ENCODE results near the gene BEST1.

DNA sequence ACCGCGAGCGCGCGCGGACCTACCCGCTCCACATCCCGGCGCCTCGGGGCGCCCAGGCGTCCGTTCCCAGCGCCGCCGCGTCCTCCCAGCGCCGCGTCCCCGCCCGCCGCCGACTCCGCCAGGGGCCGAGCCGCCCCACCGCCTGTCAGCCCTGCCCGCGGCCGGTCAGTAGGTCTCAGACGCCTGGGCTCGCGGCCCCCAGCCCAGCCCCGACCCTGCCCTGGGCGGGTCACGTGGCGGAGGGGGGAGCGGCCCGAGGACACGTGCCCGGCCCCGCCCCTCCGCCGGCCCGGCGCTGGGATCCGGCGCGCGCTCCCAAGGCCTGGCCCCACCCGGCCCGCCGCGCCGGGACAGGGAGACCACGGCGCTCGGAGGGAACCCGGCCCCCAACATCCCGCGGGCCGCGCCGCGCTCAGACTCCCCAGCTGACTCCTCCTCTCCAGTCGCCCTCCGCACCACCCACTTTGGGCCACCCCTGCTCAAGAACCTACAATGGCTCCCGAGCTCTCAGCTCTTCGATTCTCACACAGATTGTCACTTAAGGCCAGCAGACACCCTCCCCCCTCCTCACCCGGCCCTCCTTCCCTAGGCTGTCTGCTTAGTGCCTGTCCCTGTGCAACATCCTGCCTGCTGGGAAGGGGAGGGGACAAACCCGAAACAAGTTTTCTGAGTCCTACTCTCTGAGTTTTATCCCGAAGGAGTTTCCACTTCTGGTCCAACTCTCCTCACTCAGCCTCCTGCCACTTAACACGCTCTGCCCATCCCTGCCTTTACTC lies 32.6 kb upstream of the BEST1 start, which contains the start of gene RAB3IL1:
- TF ChIP-seq, protein P1, sequence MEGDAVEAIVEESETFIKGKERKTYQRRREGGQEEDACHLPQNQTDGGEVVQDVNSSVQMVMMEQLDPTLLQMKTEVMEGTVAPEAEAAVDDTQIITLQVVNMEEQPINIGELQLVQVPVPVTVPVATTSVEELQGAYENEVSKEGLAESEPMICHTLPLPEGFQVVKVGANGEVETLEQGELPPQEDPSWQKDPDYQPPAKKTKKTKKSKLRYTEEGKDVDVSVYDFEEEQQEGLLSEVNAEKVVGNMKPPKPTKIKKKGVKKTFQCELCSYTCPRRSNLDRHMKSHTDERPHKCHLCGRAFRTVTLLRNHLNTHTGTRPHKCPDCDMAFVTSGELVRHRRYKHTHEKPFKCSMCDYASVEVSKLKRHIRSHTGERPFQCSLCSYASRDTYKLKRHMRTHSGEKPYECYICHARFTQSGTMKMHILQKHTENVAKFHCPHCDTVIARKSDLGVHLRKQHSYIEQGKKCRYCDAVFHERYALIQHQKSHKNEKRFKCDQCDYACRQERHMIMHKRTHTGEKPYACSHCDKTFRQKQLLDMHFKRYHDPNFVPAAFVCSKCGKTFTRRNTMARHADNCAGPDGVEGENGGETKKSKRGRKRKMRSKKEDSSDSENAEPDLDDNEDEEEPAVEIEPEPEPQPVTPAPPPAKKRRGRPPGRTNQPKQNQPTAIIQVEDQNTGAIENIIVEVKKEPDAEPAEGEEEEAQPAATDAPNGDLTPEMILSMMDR (IDR thresholded peaks at IDR 0.05; ENCODE audit: poor library complexity, severe bottlenecking), result no peak
- TF ChIP-seq EZH2 (IDR thresholded peaks at IDR 0.05; ENCODE audit: borderline replicate concordance, insufficient read depth, low read length, poor library complexity, severe bottlenecking) (no peak), TAF1 (IDR thresholded peaks at IDR 0.05; ENCODE audit: low read depth) (no peak), EP300 (conservative IDR thresholded peaks at IDR 0.05; ENCODE audit: poor library complexity, severe bottlenecking) (peak; percentile 18), MXI1 (conservative IDR thresholded peaks at IDR 0.05; ENCODE audit: poor library complexity, severe bottlenecking) (peak; percentile 79)
